ENCODE measurements around the gene CRACR2A. TPM values are rescaled to one million over a fixed set of nuclear protein-coding genes. Genes with fewer than 3 reads are reported as not detected.

The CRACR2A gene
- total RNA-seq, 1 donor from 2014 or later = 1.6 TPM

GRCh38 chr12:3600039-3600720 is 152.7 kb downstream of the CRACR2A start:
- no peak for DNase-seq (ENCODE audit: low read depth)

GRCh38 chr12:3598896-3599860 is 153.7 kb downstream of the CRACR2A start:
- no peak for DNase-seq (ENCODE audit: low read depth)

- no peak for DNase-seq (ENCODE audit: low read depth)
These were observed 155.2 kb downstream of the CRACR2A start for GRCh38 chr12:3597526-3598210.

GRCh38 chr12:3596703-3597415 is 156.1 kb downstream of the CRACR2A start:
- DNase-seq (ENCODE audit: low read depth) = no peak

GRCh38 chr12:3595721-3596120 is 157.2 kb downstream of the CRACR2A start:
- DNase-seq (ENCODE audit: low read depth) = no peak

DNA sequence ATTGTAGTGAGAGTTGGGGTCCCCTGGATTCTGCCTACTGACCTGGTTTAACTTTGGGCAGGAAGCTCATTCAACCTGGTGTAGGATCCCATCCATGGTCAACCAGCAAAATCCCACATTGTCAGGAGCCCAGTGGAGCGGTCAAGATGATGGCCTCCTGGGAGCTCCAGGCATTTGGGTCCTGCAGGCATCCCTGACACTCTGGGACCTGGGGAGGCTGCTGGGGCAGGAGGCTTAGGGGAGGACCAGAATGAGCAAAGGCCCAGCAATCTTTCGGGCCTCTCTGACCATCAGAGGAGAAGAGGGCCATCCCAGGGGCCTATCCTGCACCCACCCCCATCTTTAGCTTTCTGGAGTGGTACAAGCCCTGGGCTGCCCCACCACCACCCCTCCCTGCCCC is 157.9 kb downstream of the CRACR2A start:
- DNase-seq (ENCODE audit: low read depth) = no peak

GRCh38 chr12:3593906-3594483 is 158.9 kb downstream of the CRACR2A start:
- DNase-seq (ENCODE audit: low read depth) = no peak

DNA sequence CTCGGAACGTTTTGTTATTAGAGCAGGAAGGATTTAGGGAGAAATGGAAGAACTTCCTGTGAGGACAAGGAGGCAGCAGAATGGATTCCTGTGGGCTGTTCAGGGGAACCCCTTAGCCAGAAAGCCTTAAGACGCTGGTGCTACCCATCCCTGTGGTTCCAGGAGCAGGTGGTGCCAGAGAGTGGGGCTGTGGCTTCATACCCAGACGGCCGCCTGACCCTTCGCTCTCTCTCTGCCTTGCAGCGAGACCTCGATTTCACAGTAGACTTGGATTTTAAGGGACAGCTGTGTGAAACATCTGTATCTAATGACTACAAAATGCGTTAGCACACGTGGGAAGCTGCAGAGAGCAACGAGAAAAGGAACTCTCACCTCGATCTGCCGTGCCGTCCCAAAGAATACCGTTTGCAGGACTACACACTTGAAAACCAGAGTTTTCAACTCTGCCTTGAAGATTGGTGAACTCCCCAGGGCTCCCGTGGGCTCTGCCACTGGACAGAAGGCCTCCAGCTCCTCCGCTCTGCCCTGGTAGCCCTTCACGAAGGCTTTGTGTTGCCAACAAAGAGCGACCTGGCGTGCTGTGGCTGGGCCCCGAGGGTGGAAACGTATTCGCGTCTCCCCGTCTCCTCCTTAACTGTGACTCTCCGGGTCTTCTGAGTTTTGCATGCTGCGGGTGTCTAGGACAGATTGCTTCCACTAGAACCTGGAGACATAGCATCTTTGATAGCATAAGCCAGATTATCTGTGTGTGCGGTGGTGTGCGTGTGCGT is 159.9 kb downstream of the CRACR2A start:
- DNase-seq (ENCODE audit: low read depth) = no peak

DNA sequence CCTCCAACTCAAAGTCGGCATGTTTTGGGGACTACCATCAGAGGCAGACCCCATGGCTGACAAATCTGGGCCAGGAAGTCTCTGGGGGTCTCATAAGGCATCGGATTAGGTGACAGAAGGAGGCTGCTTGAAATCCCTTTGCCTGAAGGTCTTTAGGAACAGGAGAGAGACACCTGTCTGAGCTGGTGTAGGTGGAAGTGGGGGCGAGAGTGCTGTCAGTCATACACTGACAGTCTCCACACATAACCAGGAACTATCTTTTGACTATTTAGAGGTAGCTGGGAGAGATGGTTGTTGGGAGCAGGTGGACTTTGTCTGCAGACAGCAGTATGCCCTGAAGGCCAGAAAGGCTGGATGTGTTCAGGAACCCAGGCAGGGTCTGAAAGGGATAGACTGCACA is 163.2 kb downstream of the CRACR2A start:
- DNase-seq (ENCODE audit: low read depth) = no peak

- no peak for DNase-seq (ENCODE audit: low read depth)
These were observed 165.4 kb downstream of the CRACR2A start for GRCh38 chr12:3587402-3588013.

DNA sequence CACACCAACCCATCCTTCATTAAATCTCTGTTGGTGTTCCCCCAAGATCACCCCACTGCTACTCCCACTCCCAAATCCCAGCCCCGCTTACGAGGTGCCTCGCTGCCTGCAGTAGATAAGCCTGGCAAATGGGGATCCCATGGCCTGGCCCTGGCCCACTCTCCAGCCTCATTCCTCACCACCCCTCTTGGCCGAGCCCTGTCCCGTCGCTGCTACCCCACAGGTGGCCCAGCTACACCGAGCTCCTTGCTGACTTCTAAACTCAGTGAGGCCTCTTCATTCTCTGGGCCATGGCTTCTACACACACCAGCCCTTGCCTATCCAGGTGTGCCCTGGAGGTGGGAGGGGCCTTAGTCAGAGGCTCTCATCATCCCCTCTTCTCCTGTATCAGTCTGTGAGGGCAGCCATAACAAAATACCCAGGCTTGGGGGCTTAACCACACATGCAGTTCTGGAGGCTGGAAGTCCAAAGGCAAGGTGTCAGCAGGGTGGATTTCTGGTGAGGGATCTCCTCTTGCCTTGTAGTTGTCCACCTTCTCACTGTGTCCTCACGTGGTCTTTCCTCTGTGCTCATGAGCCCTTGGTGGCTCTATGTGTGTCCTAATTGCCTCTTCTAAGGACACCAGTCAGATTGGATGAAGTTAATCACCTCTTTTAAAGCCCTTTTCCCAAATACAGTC is 169.1 kb downstream of the CRACR2A start:
- DNase-seq (ENCODE audit: low read depth) = no peak

DNA sequence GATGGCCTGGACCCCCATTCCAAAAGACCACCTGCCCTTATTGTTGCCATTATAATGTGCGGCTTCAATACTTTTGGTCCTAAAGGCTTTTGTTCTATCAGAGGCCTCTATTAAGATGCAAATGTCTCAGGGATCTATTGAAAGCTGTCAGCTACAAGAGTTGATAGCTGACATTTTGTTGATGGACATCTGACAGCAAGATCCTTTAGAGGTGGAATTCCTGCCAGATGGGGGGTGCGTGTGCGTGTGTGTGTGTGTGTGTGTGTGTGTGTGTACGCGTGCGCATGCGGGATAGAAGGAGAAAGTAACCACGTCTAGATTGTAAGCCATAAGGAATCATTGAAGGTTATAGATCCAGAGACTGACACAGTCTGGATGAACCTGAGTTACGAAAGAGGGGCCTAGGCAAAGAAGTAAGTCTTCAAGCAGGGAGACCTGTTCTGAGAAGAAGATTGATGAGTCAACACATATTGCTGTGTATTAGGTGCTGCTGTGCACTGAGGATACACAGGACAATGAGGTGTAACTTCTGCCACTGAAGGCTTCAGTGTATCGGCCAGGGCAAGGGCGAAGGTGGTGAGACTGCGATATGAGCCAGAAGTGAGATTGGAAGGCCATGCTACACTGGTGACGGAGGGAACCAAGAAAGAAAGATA is 172.7 kb downstream of the CRACR2A start:
- no peak for DNase-seq (ENCODE audit: low read depth)

DNA sequence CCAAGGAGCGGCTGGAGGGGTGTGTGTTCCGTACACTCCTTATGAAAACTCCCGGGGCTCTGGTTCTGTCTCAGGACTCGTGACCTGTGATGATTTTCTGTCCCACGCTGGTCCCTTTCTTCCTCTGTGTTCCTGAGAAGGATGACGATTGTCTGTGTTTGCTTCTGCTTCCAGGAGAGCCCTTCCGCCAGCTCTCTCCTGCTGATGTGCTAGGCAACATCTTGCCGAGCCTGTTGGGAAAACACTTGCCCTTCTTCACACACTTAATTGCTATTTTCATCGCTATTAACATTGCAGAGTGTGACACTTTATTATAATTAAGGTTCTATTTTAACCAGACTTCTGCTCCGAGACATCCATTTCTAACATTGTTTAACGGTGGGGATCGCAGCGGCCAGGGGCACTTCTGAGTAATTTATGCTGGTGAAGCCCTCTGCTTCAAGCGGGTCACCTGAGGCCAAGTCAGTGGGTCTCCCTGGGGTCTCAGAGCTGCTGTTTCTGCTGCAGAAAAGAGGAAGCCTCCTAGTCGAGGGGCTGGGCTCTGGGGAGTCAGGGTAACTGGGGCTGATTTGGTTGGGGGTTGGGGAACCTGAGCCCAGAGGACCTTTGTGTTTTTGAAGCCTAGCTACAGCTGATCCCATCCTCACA is 173.3 kb downstream of the CRACR2A start:
- no peak for DNase-seq (ENCODE audit: low read depth)

DNA sequence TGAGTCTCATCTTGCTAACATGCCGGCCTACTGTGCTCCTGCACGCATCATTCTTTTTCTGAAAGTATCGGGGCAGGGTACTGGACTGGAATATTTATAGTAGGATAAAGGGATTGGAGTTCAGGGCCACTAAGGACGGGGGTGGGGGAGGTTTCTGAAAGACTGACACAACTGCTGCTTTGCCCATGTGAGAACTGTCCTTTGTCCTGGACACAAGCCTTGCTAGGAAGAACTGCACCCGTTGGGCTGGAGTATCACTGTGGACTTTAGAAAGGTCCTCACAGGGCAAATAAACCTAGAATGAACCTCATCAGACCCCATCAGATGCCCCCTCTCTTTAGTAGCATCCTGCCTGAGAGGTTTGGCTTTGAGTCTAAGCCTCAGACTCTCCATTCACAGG is 174.4 kb downstream of the CRACR2A start:
- DNase-seq (ENCODE audit: low read depth) = no peak

- no peak for DNase-seq (ENCODE audit: low read depth)
These were observed 176.0 kb downstream of the CRACR2A start for GRCh38 chr12:3576891-3577290.

DNA sequence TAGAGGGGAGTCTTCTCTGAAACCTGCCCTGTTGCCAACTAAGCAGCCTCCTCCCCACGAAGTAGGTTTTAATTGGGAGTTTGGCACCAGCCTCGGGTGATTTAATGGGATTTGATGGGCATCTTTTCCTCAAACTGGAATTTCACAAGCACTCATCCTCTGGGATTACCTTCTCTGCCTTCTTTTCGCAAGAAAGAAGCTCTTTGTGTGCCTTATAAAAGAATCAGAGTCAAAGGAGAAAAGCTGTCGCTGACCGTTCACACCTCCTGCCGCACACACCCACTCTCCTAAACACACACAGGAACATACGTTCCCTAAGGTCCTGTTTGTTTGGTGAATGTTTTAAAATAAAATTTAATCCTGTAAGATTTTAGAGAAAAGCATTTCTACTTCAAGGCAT is 177.9 kb downstream of the CRACR2A start:
- DNase-seq (ENCODE audit: low read depth) = no peak

GRCh38 chr12:3572560-3572959 is 180.3 kb downstream of the CRACR2A start:
- DNase-seq (ENCODE audit: low read depth) = no peak

DNA sequence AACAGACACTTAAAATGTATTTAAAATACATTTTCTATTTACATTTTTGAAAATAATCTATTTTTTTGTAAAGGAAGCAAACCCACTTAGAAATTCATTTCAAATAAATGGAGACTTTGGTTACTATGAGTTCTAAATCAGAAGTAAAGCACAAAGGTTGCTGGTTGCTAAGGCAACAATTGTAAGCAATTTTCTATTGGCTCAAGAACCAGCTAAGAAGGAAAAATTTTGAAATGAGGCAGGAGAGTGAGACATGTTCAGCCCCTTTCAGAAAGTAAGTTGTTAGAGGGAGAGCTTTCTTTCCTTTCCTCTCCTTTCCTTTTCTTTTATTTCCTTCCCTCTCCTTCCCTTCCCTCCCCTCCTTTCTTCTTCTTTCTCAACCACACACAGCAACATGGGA is 181.2 kb downstream of the CRACR2A start:
- no peak for DNase-seq (ENCODE audit: low read depth)

GRCh38 chr12:3571323-3571722 is 181.6 kb downstream of the CRACR2A start:
- no peak for DNase-seq (ENCODE audit: low read depth)

Data from renal cortical epithelial cell (primary cell).